B cell (primary cell): ENCODE data around the gene PES1. TPM values are rescaled to one million over a fixed set of nuclear protein-coding genes. Genes with fewer than 3 reads are reported as not detected.

ENCODE experiments used
- ATAC-seq: fragments of 200-7000 bp; cut with Tn5 transposase; one replicate; pipeline ENCODE4 v1.10.0; 2021; ENCODE audit warnings: low read depth, mild to moderate bottlenecking, moderate number of reproducible peaks, moderate library complexity
- CTCF ChIA-PET: fragments of 350-600 bp; sonication (Branson Sonifier 250); formaldehyde crosslinking; loops from one replicate; lab custom pipeline; 2021; ENCODE audit warnings: antibody characterized with exemption, inconsistent platforms; lab: Charles Lee
- POLR2A ChIA-PET: fragments of 350-600 bp; sonication (Branson Sonifier 250); formaldehyde crosslinking; loops from one replicate; lab custom pipeline; 2021; ENCODE audit warnings: antibody characterized with exemption; lab: Charles Lee
- DNase-seq: peaks from one replicate; pipeline ENCODE4 v3.0.0; 2013
- H2AFZ ChIP-seq: 2 replicates; pipeline ENCODE4 v1.6.1; 2012; ENCODE audit warnings: mild to moderate bottlenecking, low read depth, low read length; ENCODE audit not compliant: insufficient read depth, poor library complexity, severe bottlenecking
- H3K27ac ChIP-seq, 2 donors: 1 replicate in 1 of 2; 2 replicates in 1 of 2; pipeline ENCODE4 v1.5.1; 2012 to 2013; ENCODE audit warnings: low read length in 2 of 2, mild to moderate bottlenecking in 2 of 2, moderate library complexity in 1 of 2
- H3K27me3 ChIP-seq, 4 experiments: fragments of 200-600 bp in 1 of 4; sonication (generic) in 1 of 4; replicated peaks in 1 of 4; 1 replicate in 2 of 4; 2 replicates in 2 of 4; pipeline versions ENCODE4 v1.6.1 to v1.7.0; 2013 to 2016; ENCODE audit warnings: low read length in 3 of 4, mild to moderate bottlenecking in 2 of 4, mixed read lengths in 1 of 4, moderate library complexity in 1 of 4; ENCODE audit not compliant: insufficient read depth in 4 of 4, control insufficient read depth in 3 of 4; ENCODE audit errors: control extremely low read depth in 1 of 4
- H3K36me3 ChIP-seq, 2 experiments: replicated peaks in 1 of 2; 1 replicate in 1 of 2; 2 replicates in 1 of 2; pipeline versions ENCODE4 v1.6.1 to v1.7.1; 2013; ENCODE audit warnings: low read length in 1 of 2; ENCODE audit not compliant: insufficient read depth in 2 of 2, control insufficient read depth in 1 of 2; ENCODE audit errors: control extremely low read depth in 1 of 2, extremely low read depth in 1 of 2
- H3K4me1 ChIP-seq, 2 donors: fragments of 200-600 bp in 1 of 2; sonication (generic) in 1 of 2; 1 replicate in 1 of 2; 2 replicates in 1 of 2; pipeline versions ENCODE4 v1.5.1 to v1.6.1; 2013 to 2017; ENCODE audit warnings: low read length in 2 of 2; ENCODE audit not compliant: control insufficient read depth in 2 of 2, insufficient read depth in 2 of 2
- H3K4me2 ChIP-seq: replicated peaks from 2 replicates; pipeline ENCODE3; 2012; ENCODE audit warnings: mild to moderate bottlenecking, low read depth, low read length; ENCODE audit not compliant: poor library complexity, severe bottlenecking
- H3K4me3 ChIP-seq, 5 experiments: fragments of 200-600 bp in 1 of 5; sonication (generic) in 1 of 5; 1 replicate in 3 of 5; 2 replicates in 2 of 5; pipeline versions ENCODE4 v1.5.1 to v1.7.0; 2011 to 2016; ENCODE audit warnings: low read length in 4 of 5, mild to moderate bottlenecking in 4 of 5, low read depth in 2 of 5, control low read depth in 1 of 5, moderate library complexity in 1 of 5; ENCODE audit not compliant: insufficient read depth in 1 of 5; ENCODE audit errors: control extremely low read depth in 1 of 5, extremely low read depth in 1 of 5
- H3K79me2 ChIP-seq: fragments of 200-600 bp; sonication (generic); one replicate; pipeline ENCODE4 v1.6.0; 2016; ENCODE audit warnings: low read length; ENCODE audit not compliant: control insufficient read depth, insufficient read depth
- H3K9ac ChIP-seq: fragments of 200-600 bp; sonication (generic); 2 replicates; pipeline ENCODE4 v1.6.1; 2017; ENCODE audit warnings: mild to moderate bottlenecking, low read length, moderate library complexity
- H3K9me3 ChIP-seq, 3 donors: one replicate each; pipeline versions ENCODE4 v1.6.1 to v1.7.1; 2013; ENCODE audit warnings: low read length in 2 of 3; ENCODE audit not compliant: control insufficient read depth in 2 of 3, insufficient read depth in 1 of 3; ENCODE audit errors: control extremely low read depth in 1 of 3
- H4K20me1 ChIP-seq: 2 replicates; pipeline ENCODE4 v1.6.0; 2012; ENCODE audit warnings: mild to moderate bottlenecking, low read length; ENCODE audit not compliant: insufficient read depth, control insufficient read depth, poor library complexity, severe bottlenecking
- H3K27ac Mint-ChIP-seq: one replicate; pipeline ENCODE4 v1.8.0; 2021; ENCODE audit warnings: mixed read lengths
- H3K27me3 Mint-ChIP-seq: one replicate; pipeline ENCODE4 v1.8.0; 2021; ENCODE audit warnings: mixed read lengths
- H3K4me1 Mint-ChIP-seq: one replicate; pipeline ENCODE4 v1.8.0; 2021; ENCODE audit warnings: mixed read lengths
- H3K4me3 Mint-ChIP-seq: one replicate; pipeline ENCODE4 v1.8.0; 2021; ENCODE audit warnings: mixed read lengths
- H3K9me3 Mint-ChIP-seq: one replicate; pipeline ENCODE4 v1.8.0; 2022; ENCODE audit warnings: mixed read lengths; ENCODE audit not compliant: insufficient read depth
- CTCF ChIP-seq: fragments of 200-600 bp; IDR thresholded peaks from one replicate; pipeline ENCODE4 v1.8.0; 2022; ENCODE audit warnings: antibody characterized with exemption, mild to moderate bottlenecking
- EZH2 ChIP-seq: IDR thresholded peaks from 2 replicates; pipeline ENCODE4 v1.6.1; 2012; ENCODE audit warnings: borderline replicate concordance, low read depth, mild to moderate bottlenecking, moderate library complexity, low read length; ENCODE audit not compliant: insufficient read depth, poor library complexity, severe bottlenecking
- WGBS: methylation state at CpG from one replicate; pipeline ENCODE4 v1.1.5; 2013; ENCODE audit warnings: missing lambda C conversion rate; ENCODE audit not compliant: insufficient coverage; 5-methylcytosine and 5-hydroxymethylcytosine counted together
- intact Hi-C: fragments of 100-400 bp; cut with micrococcal nuclease; formaldehyde crosslinking; loops from one replicate; pipeline ENCODE4 v1.10.0; 2022
- polyA plus RNA-seq: library from polyadenylated mRNA; depleted of rRNA; stranded (reverse); fragments of >200 nt; gene quantifications from 2 replicates; pipeline ENCODE4 v1.2.3, GENCODE V29; 2012
- total RNA-seq, 2 donors: library from RNA; stranded (reverse); fragments of 120-200 nt in 1 of 2; gene quantifications; 1 replicate in 1 of 2; 2 replicates in 1 of 2; pipeline versions ENCODE4 v1.2.3 to v1.2.4, GENCODE V29; 2013 to 2022

PES1 gene
- total and polyA plus RNA-seq, 2 donors (not counting 1 experiment from before 2014, with no cell fraction given): 38.1 to 75.2 TPM

- H3K9ac ChIP-seq: peak overlapping the region; percentile 89
- H2AFZ ChIP-seq: peak overlapping the region; percentile 78
- peaks cover 2 to 32% of the 10 kb centered on the region in 2 experiments for H3K36me3 ChIP-seq
- WGBS: 7% methylated on average over 14 of the region's 14 CpGs
- H3K27ac Mint-ChIP-seq: no peak overlapping the region
- H3K9me3 Mint-ChIP-seq: no peaks in the 10 kb centered on the region
- peaks cover 23% of the 10 kb centered on the region for H4K20me1 ChIP-seq
- peaks cover 24% of the 10 kb centered on the region for H3K79me2 ChIP-seq
- ChIA-PET CTCF (interaction anchor here (0.8 to 1.3 kb wide), 3 partner anchors 163 to 331 kb away, joined by 3 read pairs; partner anchors contain the start of gene RNF215), POLR2A (interaction anchor here (0.5 to 1.3 kb wide), 3 partner anchors 15 to 89 kb away, joined by 3 to 4 read pairs (median 3); partner anchors contain the start of genes SLC35E4 and TCN2)
- H3K4me3 ChIP-seq: peak overlapping the region; percentile 81 to 95 (median 91)
- no peaks in the 10 kb centered on the region for H3K9me3 ChIP-seq
- peak overlapping the region; percentile 92 for H3K4me2 ChIP-seq
- peaks cover 3% of the 10 kb centered on the region for H3K27me3 Mint-ChIP-seq
- H3K4me1 Mint-ChIP-seq: no peaks in the 10 kb centered on the region
- no peak overlapping the region for H3K4me3 Mint-ChIP-seq
- peak overlapping the region; percentile 95 to 98 for H3K27ac ChIP-seq
- DNase-seq: no peak
- intact Hi-C loops: loop anchor here (5.0 to 10.0 kb wide), 8 partner anchors 196 to 1881 kb away; partner anchors contain the start of genes CASTOR1, DEPDC5, FBXO7 and MTMR3
- TF ChIP-seq CTCF (no peak), EZH2 (no peak)
- H3K4me1 ChIP-seq: peaks cover 14 to 22% of the 10 kb centered on the region in 2 donors
- ATAC-seq: no peak
- peaks cover 0 to 2% (median under 1%) of the 10 kb centered on the region in 4 experiments for H3K27me3 ChIP-seq
Measured at GRCh38 chr22:30591191-30591587, 521 bp downstream of the PES1 start.

DNA sequence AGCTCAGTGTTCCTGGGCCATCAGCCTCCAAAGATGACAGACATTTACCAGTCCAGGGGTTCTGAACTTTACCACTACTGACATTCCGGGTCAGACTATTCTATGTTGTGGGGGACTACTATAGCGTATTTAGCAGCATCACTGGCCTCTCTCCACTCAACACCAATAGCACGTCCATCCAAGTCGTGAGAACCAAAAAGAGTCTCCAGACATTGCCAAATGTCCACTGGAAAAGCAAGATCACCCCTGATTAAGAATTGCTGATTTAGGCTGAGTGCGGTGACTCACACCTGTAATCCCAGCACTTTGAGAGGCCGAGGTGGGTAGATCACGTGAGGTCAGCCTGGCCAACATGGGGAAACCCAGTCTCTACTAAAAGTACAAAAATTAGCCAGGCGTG is 5.3 kb downstream of the PES1 start:
- no peak overlapping the region for H3K4me3 ChIP-seq

More for the DNA sequence above, 5.3 kb downstream of the PES1 start:
- Mint-ChIP-seq H3K27me3 (no peaks in the 10 kb centered on the region), H3K9me3 (no peaks in the 10 kb centered on the region), H3K4me1 (no peaks in the 10 kb centered on the region), H3K4me3 (no peak overlapping the region), H3K27ac (no peak overlapping the region)
- no peak overlapping the region for H3K27ac ChIP-seq
- POLR2A ChIA-PET: no interaction called here
- WGBS: 100% methylated on average over 6 of the region's 8 CpGs
- H3K79me2 ChIP-seq: peaks cover 21% of the 10 kb centered on the region
- CTCF ChIA-PET: no interaction called here
- DNase-seq (no peak), ATAC-seq (no peak)
- no peak overlapping the region for H2AFZ ChIP-seq
- no peaks in the 10 kb centered on the region for H3K27me3 ChIP-seq
- H3K4me1 ChIP-seq: peaks cover 11 to 17% of the 10 kb centered on the region in 2 donors
- H4K20me1 ChIP-seq: peaks cover 64% of the 10 kb centered on the region
- peaks cover 2 to 78% of the 10 kb centered on the region in 2 experiments for H3K36me3 ChIP-seq
- no peaks in the 10 kb centered on the region for H3K9me3 ChIP-seq
- H3K4me2 ChIP-seq: no peak overlapping the region
- intact Hi-C loops: no loop called here
- TF ChIP-seq CTCF (no peak), EZH2 (no peak)
- H3K9ac ChIP-seq: no peak overlapping the region
